Fibroblast of pulmonary artery (primary cell): Measurements from ENCODE around the gene PNPLA2.

Experiments
- DNase-seq: peaks from one replicate; pipeline ENCODE4 v3.0.0-alpha.2; 2010; ENCODE audit warnings: low read depth
- H3K4me3 ChIP-seq: replicated peaks from 2 replicates; pipeline ENCODE4 v1.5.1; 2011; ENCODE audit warnings: low read depth, mild to moderate bottlenecking, control low read depth, low read length, moderate library complexity
- CTCF ChIP-seq: IDR thresholded peaks from 2 replicates; pipeline ENCODE4 v1.5.1; 2011; ENCODE audit warnings: mild to moderate bottlenecking, control low read depth, low read length, inconsistent platforms; ENCODE audit errors: missing control alignments

PNPLA2 gene

GRCh38 chr11:845872-846495, 27.3 kb downstream of the PNPLA2 start:
- no peak for TF ChIP-seq CTCF
- peak; percentile 36 for DNase-seq
- peak overlapping the region; percentile 17 for H3K4me3 ChIP-seq

- H3K4me3 ChIP-seq, result no peak overlapping the region
- no peak for TF ChIP-seq CTCF
Measured at GRCh38 chr11:846496-847098, 27.9 kb downstream of the PNPLA2 start.

GRCh38 chr11:847876-848275, 29.2 kb downstream of the PNPLA2 start:
- DNase-seq, result no peak
- TF ChIP-seq CTCF, result no peak
- H3K4me3 ChIP-seq, result no peak overlapping the region

More at GRCh38 chr11:846496-847098, 27.9 kb downstream of the PNPLA2 start:
- no peak for DNase-seq

- DNase-seq, result peak; percentile 38
- H3K4me3 ChIP-seq, result no peak overlapping the region
- TF ChIP-seq CTCF, result peak; percentile 79
Measured at GRCh38 chr11:848380-848931, 29.7 kb downstream of the PNPLA2 start.

- H3K4me3 ChIP-seq, result peak overlapping the region; percentile 42
- DNase-seq, result no peak
- TF ChIP-seq CTCF, result no peak
Measured at GRCh38 chr11:849104-849824, 30.6 kb downstream of the PNPLA2 start.

GRCh38 chr11:849951-850774, 31.4 kb downstream of the PNPLA2 start:
- no peak for TF ChIP-seq CTCF
- peak overlapping the region; percentile 35 for H3K4me3 ChIP-seq

More at GRCh38 chr11:849951-850774, 31.4 kb downstream of the PNPLA2 start:
- DNase-seq, result no peak
